GM19395 (cell line): ENCODE results near the gene OPRL1.

Experiments used
- ATAC-seq: cut with Tn5 transposase; IDR thresholded peaks from one replicate; pipeline ENCODE4 v1.9.1; 2021; ENCODE audit warnings: mild to moderate bottlenecking, moderate library complexity; ENCODE audit not compliant: unreplicated experiment

Gene OPRL1

DNA sequence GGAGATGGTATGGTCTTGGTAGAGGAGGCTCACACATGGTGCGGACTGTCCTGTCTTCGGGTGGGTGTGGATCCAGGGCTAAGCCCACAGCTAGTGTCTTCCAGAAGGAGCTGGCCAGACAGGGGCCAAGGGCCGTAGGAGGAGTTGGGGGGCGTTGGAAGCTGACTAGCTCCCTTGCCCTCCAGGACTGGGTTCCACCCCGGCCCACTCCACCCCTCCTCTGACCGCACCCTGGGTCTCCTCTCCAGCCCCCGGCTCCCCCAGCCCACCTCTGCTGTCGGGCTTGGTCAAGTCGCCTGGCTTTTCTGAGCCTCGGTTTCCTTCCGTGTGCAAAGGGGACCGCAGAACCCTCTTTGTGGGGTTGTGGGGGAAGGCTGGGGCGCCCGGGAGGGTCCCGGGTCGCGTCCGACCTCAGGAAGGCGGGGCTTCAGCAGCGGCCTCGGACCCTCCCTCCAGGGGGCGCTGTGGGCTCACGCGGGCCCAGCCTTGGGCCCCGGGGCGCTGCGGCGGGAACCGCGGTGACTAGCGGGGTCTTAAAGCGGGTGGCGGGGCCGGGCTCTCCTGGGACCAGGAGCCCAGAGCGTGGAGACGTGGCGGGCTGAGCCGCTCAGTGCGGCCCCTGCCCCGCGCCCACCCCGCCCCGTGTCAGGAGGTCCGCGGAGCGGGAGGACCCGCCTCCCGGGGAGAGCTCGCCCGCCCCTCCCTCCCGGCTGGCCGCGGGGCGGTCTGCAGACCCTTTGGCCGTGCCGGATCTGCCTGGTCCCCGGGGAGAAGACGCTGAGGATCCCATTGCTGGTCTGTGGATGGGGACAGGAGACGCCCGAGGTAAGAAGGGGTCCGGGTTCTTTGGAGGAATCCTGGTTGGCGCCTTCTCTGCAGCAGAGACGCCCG lies 22.1 kb downstream of the OPRL1 start:
- no peak for ATAC-seq

- ATAC-seq, result no peak
These were observed 22.9 kb downstream of the OPRL1 start for GRCh38 chr20:64102647-64103354.

DNA sequence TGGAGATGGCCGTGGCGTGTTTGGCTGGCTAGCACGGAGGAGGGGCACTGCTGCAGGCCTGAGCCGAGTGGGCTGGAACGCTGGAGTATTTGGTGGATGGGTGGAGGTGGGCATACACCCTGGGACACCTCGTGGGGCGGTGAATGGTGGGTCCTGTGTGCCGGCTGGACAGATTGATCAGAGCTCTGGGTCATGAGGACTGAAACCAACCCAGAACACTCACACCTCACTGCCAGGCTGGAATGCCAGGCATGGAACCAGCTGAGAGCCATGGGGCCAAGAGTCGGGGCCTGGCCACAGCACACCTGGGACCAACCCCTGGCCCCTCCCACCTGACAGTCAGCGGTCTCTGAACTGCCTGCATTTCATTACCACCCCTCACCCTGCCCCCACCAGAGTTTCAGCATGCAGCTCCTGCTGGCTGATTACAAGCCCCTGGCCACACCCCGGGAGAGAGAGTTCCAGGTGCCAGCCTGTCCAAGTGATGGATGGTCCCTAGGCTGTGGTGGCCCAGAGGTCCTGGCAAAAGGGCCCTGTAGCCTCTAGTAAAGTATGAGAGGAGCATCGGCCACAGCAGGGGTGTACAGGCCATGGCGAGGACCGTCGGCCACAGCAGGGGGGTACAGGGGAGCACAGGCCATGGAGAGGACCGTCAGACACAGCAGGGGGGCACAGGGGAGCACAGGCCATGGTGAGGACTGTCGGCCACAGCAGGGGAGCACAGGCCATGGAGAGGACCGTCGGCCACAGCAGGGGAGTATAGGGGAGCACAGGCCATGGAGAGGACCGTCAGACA lies 24.2 kb downstream of the OPRL1 start:
- no peak for ATAC-seq

DNA sequence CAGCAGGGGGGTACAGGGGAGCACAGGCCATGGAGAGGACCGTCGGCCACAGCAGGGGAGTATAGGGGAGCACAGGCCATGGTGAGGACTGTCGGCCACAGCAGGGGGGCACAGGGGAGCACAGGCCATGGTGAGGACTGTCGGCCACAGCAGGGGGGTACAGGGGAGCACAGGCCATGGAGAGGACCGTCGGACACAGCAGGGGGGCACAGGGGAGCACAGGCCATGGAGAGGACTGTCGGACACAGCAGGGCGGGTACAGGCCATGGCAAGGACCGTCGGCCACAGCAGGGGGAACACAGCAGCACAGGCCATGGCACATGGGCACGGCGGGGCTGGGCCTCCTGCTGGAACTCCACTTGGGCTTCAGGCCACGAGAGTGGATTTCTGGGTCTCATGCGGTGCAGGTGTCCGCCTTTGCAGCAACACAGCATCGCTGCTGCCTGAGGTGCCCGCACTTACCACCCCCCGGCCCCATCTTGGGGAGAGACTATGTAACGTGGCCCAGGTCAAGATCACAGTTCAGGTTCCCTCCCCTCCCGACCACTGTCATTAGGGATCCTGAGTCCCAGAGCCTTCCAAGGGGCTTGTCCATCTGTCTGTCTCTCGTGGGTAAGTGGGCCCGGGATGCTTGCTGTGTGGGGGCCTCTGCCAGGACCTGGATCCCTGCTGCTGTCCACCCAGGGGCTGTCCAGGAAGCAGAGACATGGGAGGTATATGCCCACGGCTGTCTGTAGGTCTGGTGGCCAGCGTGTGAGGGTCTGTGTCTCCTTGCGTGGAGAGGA lies 25.0 kb downstream of the OPRL1 start:
- ATAC-seq, result no peak

DNA sequence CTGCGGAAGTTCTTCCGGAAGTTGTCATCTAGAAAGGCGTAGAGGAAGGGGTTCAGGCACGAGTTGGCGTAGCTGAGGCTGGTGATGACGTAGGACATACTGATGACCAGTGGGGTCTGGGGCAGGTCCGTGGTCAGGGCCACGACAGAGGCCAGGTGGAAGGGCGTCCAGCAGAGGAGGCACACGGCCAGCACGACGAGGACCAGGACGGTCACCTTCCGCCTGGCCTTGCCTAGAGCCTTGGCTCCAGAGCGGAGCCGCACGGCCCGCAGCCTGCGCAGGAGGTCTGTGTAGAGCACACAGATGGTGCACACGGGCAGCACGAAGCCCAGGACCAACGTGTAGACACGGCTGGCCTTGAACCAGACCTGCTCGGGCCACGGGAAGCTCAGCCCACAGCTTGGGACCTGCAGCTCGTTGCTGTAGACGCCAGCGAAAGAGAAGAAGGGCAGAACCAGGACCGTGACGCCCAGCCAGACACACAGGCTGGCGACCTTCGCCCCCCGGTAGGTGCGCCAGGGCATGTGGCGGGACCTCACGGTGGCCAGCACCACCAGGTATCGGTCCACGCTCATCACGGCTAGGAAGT lies 26.1 kb downstream of the OPRL1 start:
- ATAC-seq, result no peak

GRCh38 chr20:64106435-64106961 lies 26.6 kb downstream of the OPRL1 start:
- no peak for ATAC-seq

DNA sequence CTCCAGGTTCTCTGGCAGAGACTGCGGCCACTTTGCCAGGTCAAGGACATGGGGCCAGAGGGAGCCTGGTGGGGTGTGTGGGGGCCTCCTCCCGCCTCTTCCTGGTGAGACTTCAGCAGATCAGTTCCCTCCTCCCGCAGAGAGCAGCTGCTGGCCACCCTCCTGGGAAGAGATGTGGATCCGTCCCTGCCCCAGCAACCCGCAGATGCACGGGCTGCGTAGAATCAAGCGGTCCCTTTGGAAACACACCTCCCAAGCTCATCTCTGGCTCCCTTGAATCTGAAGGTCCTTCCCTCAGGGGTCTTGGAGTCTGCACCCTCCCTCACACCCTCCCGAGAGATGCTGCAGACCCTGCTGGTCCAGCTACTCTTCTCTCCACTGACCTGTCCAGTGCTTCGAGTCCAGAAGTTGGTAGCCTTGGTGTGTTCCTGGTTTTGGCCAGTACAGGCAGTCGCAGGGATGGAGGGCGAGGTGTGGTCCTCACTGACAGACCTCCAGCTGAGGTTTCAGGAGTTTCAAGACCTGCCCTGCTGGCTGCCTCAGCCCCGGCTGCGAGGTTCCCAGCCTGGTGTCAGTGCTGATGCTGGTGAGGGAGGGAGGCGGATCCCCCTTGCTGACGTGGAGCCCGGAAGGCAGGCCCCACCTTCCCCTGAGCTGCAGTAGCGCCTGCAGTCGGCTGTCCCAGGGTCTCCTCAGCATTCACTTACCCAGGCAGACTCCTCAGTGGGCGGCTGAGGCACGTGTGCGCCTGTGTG lies 27.3 kb downstream of the OPRL1 start, which contains the start of gene NPBWR2:
Gene NPBWR2 (minus strand): TSS at position 585 of the 755 bp plus-strand sequence. CDS start 734 bp downstream, outside the sequence.
- no peak for ATAC-seq

DNA sequence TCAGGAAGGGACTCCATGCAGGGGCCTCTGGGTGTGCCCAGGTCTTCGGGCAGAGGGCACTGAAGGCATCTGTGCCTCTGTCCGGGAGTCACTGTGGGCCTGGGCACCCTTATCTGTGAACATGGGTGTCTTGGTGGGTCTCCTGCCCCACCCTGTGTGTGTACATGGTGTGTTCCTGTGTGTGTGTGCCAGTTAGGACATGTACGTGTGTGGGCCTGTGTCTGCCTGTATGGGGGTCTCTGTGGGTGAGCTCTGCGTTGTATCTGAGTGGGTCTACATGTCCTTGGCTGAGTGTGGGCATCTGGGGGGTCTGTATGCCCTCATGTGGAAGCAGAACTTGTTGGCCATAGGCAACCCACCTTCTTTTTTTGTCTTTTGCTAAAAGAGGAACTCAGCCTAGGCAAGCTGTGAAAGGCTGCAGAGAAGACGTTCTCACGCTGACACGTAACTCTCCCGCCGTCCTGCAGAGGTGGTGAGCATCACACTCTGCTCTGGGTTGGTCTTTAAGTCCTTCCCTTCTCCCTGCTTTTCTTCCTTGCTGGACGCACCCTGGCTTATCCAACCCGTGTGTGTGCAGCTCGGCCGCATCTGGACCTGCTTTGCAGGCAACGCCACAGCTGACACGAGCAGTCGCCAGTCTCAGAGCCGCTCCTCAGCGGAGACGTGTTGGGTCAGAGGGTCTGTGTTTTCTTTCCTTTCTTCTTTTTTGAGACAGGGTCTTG lies 28.0 kb downstream of the OPRL1 start:
- no peak for ATAC-seq

DNA sequence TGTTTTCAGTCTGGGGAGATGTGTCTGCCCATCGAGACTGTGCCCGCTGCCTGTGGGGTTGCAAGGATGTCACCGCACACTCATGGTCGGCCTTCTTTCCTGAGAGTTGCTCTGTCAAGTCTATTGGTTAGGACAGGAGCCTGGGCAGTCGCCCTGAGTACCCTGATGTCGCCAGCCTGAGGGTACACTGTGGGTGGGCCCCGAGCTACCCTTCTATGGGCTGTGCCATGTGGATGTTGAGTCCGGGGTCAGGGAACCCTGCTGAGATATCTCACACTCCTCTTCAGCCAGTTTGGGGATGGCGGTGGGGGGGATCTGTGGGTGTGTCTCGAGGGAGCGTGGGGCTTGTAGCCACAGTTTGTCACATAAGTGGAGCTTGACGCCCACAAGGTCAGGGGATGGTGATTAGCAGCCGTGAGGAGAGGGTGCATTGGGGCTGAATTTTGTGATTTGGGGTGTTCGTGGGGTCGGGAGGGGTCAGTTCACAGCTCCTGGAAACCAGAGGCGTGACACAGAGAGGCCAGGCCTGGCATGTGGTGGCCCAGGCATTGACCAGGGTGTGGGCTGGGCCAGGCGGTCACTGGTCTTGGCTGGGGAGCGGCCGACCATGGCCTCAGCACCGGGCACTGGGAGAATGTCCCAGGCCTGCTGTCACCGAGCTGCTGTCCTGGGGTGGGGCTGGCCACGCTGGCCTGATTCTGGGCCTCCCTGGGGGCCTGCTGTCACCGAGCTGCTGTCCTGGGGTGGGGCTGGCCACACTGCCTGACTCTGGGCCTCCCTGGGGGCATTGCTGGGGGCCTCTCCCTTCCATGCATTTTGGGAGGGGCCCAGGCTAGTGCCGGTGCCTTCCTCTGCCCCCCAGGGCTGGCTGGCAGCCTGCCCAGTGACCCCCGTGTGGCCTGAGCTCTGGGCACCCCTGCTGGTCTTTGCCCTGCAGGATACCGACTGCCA lies 29.1 kb downstream of the OPRL1 start:
- ATAC-seq, result no peak

GRCh38 chr20:64109831-64110391 lies 30.0 kb downstream of the OPRL1 start:
- no peak for ATAC-seq

DNA sequence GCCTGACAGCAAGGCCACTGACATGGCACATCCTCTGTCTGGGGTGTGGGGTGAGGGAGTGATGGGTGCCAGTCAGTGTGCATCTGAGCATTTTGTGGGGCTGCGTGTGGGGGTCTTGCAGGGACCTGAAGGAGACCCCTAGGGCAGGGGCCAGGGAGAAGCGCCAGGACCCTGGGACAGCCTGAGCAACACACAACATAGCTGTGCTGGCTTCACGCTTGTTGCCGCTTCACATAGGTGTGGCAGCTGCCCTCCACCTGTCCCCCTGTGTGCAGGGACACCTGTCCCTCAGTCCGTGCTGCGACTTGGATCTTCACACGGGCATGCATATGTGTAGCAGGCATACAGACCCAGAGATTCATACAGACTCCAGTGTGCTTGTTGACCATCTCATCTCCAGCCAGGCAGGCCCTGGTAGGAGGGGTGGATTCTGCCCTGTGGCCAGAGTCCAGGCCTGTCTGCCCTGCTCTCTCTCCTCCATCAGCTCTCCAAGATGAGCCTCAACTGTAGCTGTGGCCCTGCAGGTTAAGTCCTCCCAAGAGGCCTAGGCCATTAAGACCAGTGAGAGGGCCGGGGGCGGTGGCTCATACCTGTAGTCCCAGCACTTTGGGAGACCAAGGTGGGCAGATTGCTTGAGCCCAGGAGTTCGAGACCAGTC lies 30.7 kb downstream of the OPRL1 start:
- no peak for ATAC-seq

- ATAC-seq, result no peak
These were observed 32.2 kb downstream of the OPRL1 start for GRCh38 chr20:64111841-64112641.

DNA sequence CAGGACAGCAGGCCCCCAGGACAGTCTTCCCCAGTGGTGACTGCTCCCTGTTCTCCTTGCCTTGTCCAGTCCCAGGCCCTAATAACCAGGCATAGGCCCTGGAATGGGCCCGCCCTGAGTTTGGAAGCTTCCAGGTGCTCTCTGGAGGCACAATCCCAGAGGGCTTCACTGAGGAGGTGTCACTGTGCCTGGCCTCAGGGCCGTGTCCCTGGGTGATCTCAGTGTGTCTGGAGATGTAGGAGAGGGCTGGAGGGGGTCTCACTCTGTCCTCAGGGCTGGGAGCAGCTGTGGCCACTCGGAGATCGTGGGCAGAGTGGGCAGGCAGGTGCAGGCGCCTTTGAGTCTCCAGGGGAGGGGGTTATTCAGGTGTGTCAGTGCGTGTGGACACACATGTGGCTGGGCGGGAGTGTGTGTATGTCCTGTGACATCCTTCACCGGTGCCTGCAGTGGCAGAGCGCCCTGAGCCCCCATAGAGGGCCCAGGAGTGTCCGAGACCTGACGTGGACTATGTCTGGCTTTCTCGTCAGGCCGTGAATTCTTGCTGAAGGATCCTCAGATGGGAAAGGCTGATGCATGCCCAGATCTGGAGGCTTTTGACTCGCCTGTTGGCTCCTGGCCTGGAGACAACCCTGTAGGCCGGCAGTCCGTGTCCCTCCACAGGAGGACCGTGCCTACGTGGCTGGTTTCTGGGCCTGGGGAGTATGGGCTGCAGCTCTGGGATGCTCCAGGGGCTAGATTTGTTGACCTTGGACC lies 33.0 kb downstream of the OPRL1 start:
- ATAC-seq, result no peak

GRCh38 chr20:64113444-64113775 lies 33.5 kb downstream of the OPRL1 start:
- ATAC-seq, result no peak

GRCh38 chr20:64113796-64114355 lies 34.0 kb downstream of the OPRL1 start:
- no peak for ATAC-seq
